C4-2B (cell line): ENCODE results near the gene ZBTB7B.

ENCODE experiments used
- H3K27ac ChIP-seq: fragments of 450-650 bp; 2 replicates; pipeline ENCODE4 v1.5.1; 2017
- CTCF ChIP-seq: fragments of 450-650 bp; conservative IDR thresholded peaks from 2 replicates; pipeline ENCODE4 v1.5.1; 2017; ENCODE audit warnings: mild to moderate bottlenecking
- ZFX ChIP-seq: fragments of 450-650 bp; IDR thresholded peaks from 2 replicates; pipeline ENCODE4 v1.6.1; 2017

Gene ZBTB7B

DNA sequence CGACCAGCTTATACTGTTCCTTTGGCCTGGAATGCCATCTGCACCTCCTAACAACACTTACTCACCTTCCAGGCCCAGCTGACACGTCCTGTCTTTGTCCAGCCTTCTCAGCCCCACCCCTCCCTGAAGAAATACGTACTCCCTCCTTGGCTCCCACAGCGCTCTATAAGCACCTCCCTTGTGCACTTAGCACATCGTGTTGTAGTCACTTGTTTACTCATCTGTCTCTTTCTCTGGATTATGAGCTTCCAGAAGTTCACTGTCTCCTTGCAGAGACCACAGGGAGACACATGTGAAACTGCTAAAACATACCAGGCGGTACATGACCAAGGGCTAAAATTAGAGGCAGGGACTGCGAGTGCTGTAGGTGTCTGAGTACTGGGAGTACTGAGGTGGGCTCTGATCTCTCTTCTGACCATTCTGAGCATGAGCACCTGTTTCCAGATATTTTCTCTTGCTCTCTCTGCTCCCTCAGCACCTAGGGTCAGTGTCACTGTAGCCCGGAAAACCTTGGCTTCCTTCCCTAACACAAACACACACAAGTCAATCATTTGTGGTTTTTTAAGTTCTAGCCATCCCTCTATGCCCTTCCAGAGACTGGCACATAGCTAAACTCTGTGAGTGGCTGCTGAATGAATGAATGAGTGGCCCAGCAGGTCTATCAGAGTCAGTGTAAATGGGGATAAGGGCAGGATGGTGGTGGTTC lies 36.2 kb downstream of the ZBTB7B start:
- no peak for TF ChIP-seq CTCF
- no peak for TF ChIP-seq ZFX
- H3K27ac ChIP-seq: peak overlapping the region; percentile 76

GRCh38 chr1:155039308-155039669 lies 36.7 kb downstream of the ZBTB7B start:
- H3K27ac ChIP-seq: peak overlapping the region; percentile 76
- no peak for TF ChIP-seq CTCF
- TF ChIP-seq ZFX: no peak

DNA sequence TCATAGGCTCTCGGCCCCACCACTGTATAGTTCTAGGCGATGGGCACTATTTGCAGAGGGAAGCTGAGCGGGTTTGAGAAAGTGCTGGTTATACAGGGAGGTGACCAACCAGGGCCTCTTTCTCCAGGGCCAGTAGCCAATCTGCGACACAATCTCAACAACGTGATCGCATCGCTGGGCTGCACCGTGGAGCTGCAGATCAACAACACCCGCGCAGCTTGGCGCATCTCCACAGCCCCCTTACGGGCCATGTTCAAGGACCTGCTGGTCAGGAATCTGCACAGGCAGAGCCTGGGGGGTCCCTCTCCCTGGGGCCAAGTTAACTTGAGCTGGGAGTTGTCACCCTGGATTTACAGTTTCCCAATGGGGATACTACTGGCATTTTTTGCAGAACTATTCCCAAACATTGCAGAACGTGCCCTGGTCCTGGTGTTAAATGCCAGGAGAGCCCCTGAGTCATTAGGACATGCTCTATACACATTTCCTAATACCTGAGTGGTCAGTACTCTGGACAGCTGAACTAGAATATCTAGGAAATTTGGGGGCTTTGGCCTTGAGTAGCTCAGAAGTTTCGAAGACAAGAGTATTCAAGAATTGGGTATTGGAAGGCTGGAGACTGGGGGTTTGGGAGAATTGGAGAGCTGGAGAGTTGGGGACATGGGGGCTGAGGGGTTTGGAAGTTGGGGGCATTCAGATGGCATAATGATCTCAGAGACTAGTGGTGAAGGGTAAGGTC lies 37.9 kb downstream of the ZBTB7B start:
- TF ChIP-seq CTCF: no peak
- no peak for TF ChIP-seq ZFX
- no peak overlapping the region for H3K27ac ChIP-seq

DNA sequence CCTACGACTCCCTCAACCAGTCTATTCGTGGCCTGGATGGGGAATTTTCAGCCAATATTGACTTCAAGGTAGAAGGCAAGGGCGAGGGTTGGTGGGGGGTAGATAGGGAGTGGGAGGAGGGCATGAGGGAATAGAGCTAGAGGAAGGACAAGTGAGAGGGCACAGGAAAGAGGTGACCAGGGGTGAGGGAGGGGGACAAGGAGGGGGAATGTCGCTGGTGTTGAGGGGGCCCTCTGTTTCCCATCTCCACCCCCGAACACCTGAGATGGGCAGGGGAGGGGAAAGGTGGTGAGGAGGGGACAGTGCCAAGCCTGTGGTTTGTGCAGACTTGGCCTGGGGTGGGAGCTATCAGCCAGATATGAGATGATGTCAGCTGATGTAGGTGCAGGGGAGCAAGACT lies 40.2 kb downstream of the ZBTB7B start:
- no peak overlapping the region for H3K27ac ChIP-seq
- TF ChIP-seq CTCF: no peak
- no peak for TF ChIP-seq ZFX

- H3K27ac ChIP-seq: no peak overlapping the region
- no peak for TF ChIP-seq CTCF
- no peak for TF ChIP-seq ZFX
These were observed 40.7 kb downstream of the ZBTB7B start for GRCh38 chr1:155043301-155043702.

GRCh38 chr1:155043793-155044192 lies 41.2 kb downstream of the ZBTB7B start:
- peak overlapping the region; percentile 66 for H3K27ac ChIP-seq
- TF ChIP-seq CTCF (no peak), ZFX (no peak)

DNA sequence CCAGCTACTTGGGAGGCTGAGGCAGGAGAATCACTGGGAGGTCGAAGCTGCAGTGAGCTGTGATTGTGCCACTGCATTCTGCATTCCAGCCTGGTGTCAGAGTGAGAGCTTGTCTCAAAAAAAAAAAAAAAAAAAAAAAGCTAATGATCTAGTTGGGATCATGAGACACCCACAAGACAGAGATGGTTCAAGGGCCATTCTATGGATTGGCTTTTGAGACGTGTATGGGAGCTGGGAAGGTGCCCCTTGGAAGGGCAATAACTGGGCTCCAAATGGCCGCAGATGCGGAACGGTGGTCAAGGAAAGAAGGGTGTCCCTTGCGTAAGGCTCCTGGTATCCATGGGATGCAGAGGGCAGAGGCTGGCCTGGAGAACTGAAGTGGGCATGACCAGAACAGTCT lies 41.8 kb downstream of the ZBTB7B start:
- TF ChIP-seq ZFX: no peak
- no peak for TF ChIP-seq CTCF
- H3K27ac ChIP-seq: peak overlapping the region; percentile 66
